Esophagus muscularis mucosa (tissue), 4 donors: ENCODE data around the gene TRIM3. TPM values are rescaled to one million over a fixed set of nuclear protein-coding genes. Genes with fewer than 3 reads are reported as not detected.

Source experiments
- DNase-seq: peaks from one replicate; pipeline ENCODE4 v3.0.0-alpha.2; 2017; ENCODE audit errors: extremely low spot score
- H3K27ac ChIP-seq, 4 donors: fragments of 200-600 bp; sonication (generic); replicated peaks in 1 of 4; 1 replicate in 3 of 4; 2 replicates in 1 of 4; pipeline ENCODE4 v1.5.1; 2016 to 2019; ENCODE audit warnings: mild to moderate bottlenecking in 1 of 4
- H3K27me3 ChIP-seq, 4 donors: fragments of 200-600 bp; sonication (generic); one replicate each; pipeline versions ENCODE4 v1.5.1 to v1.6.0; 2016 to 2019
- H3K36me3 ChIP-seq, 4 donors: fragments of 200-600 bp; sonication (generic); one replicate each; pipeline ENCODE4 v1.5.1; 2016 to 2019
- H3K4me1 ChIP-seq, 4 donors: fragments of 200-600 bp; sonication (generic); one replicate each; pipeline ENCODE4 v1.5.1; 2016 to 2019
- H3K4me3 ChIP-seq, 4 donors: fragments of 200-600 bp; sonication (generic); 1 replicate in 2 of 4; 2 replicates in 2 of 4; pipeline ENCODE4 v1.5.1; 2016 to 2019; ENCODE audit warnings: mild to moderate bottlenecking in 4 of 4, moderate library complexity in 1 of 4
- H3K9me3 ChIP-seq, 4 donors: fragments of 200-600 bp; sonication (generic); 1 replicate in 3 of 4; 2 replicates in 1 of 4; pipeline ENCODE4 v1.5.1; 2016 to 2019
- CTCF ChIP-seq, 3 experiments: fragments of 200-600 bp in 2 of 3; fragments of 450-650 bp in 1 of 3; sonication (generic) in 2 of 3; IDR thresholded peaks; one replicate each; pipeline ENCODE4 v1.5.1; 2017 to 2019; ENCODE audit warnings: antibody characterized with exemption in 3 of 3, mild to moderate bottlenecking in 2 of 3, moderate library complexity in 1 of 3
- EP300 ChIP-seq: sonication (generic); formaldehyde crosslinking; IDR thresholded peaks from one replicate; pipeline ENCODE4 v1.6.1; 2017; ENCODE audit warnings: antibody characterized with exemption
- POLR2A ChIP-seq: fragments of 450-650 bp; IDR thresholded peaks from one replicate; pipeline ENCODE4 v1.6.1; 2017; ENCODE audit warnings: antibody characterized with exemption, moderate library complexity, mild to moderate bottlenecking, low read depth
- POLR2AphosphoS5 ChIP-seq, 2 donors: sonication (generic); formaldehyde crosslinking; IDR thresholded peaks; one replicate each; pipeline ENCODE4 v1.6.1; 2017; ENCODE audit warnings: antibody characterized with exemption in 2 of 2
- WGBS: methylation state at CpG from one replicate; pipeline ENCODE4 v1.1.5; 2018; 5-methylcytosine and 5-hydroxymethylcytosine counted together
- intact Hi-C: fragments of 100-400 bp; cut with DNase I; formaldehyde crosslinking; loops from one replicate; pipeline ENCODE4 v1.15.1; 2023
- total RNA-seq, 4 donors: library from RNA; depleted of rRNA; stranded (reverse); fragments of >200 nt; gene quantifications; one replicate each; pipeline versions ENCODE4 v1.1.0 to v1.2.1, GENCODE V29; 2016

Gene TRIM3
- total RNA-seq, 4 donors from 2014 or later: 26.6 to 47.6 (median 35.3) TPM

DNA sequence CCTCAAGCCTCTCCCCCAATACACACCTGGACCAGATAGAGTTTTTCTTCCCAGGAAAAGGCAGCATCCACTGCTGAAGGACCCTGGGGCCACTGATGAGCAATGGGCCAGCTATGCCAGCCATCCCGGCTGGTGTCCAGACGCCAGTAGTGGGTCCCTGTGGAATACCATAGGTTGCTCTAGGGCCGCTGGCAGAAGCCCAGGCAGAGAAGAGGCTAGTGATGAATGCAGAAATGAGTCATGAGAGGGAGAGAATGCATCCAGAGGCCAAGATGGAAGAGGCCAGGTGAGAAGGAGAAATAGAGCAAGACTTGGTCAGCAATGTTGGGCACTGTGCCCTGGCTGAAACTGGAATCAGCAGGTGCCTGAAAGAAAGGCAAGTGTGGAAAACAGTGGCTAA lies 41.9 kb downstream of the TRIM3 start:
- Histone ChIP-seq H3K27ac (no peak overlapping the region), H3K36me3 (no peaks in the 10 kb centered on the region), H3K9me3 (no peaks in the 10 kb centered on the region), H3K4me3 (no peak overlapping the region), H3K27me3 (no peaks in the 10 kb centered on the region), H3K4me1 (no peaks in the 10 kb centered on the region)
- intact Hi-C loops: no loop called here
- WGBS: 80% methylated on average over 3 of the region's 3 CpGs
- no peak for DNase-seq
- TF ChIP-seq EP300 (no peak), POLR2AphosphoS5 (IDR thresholded peaks at IDR 0.05) (no peak), POLR2A (no peak), CTCF (IDR thresholded peaks at IDR 0.05) (no peak)

GRCh38 chr11:6427516-6427915 lies 46.2 kb downstream of the TRIM3 start:
- intact Hi-C loops: no loop called here

GRCh38 chr11:6420677-6421076 lies 53.1 kb downstream of the TRIM3 start:
- Histone ChIP-seq H3K27me3 (no peaks in the 10 kb centered on the region), H3K4me1 (peaks cover 17 to 38% (median 30%) of the 10 kb centered on the region in 4 donors), H3K27ac (no peak overlapping the region), H3K9me3 (no peaks in the 10 kb centered on the region), H3K36me3 (no peaks in the 10 kb centered on the region), H3K4me3 (no peak overlapping the region)
- intact Hi-C loops: loop anchor here (5.0 kb wide), 1 partner anchor 33 kb away; no protein-coding TSS in a partner anchor
- TF ChIP-seq POLR2AphosphoS5 (IDR thresholded peaks at IDR 0.05): no peak
- TF ChIP-seq CTCF (IDR thresholded peaks at IDR 0.05): no peak
- TF ChIP-seq EP300: no peak
- TF ChIP-seq POLR2A: no peak
- DNase-seq: no peak
- 90% methylated on average over 3 of the region's 3 CpGs for WGBS

More at GRCh38 chr11:6427516-6427915, 46.2 kb downstream of the TRIM3 start:
- Histone ChIP-seq H3K27ac (no peak overlapping the region), H3K4me1 (no peaks in the 10 kb centered on the region), H3K9me3 (no peaks in the 10 kb centered on the region), H3K36me3 (no peaks in the 10 kb centered on the region), H3K4me3 (no peak overlapping the region), H3K27me3 (no peaks in the 10 kb centered on the region)
- TF ChIP-seq CTCF (IDR thresholded peaks at IDR 0.05) (no peak), POLR2AphosphoS5 (IDR thresholded peaks at IDR 0.05) (no peak), EP300 (no peak), POLR2A (no peak)
- no peak for DNase-seq

GRCh38 chr11:6419009-6419631 lies 54.6 kb downstream of the TRIM3 start, which contains the start of gene APBB1:
APBB1 (minus strand) TSS chr11:6419094; CDS start chr11:6411347, 7,747 bp downstream.
- Histone ChIP-seq H3K36me3 (no peaks in the 10 kb centered on the region), H3K27me3 (no peaks in the 10 kb centered on the region), H3K9me3 (no peaks in the 10 kb centered on the region), H3K27ac (peak within 1 kb of the TSS; percentile 92 to 95 (median 94)), H3K4me1 (peaks cover 21 to 53% (median 41%) of the 10 kb centered on the region in 4 donors), H3K4me3 (peak within 1 kb of the TSS; percentile 88 to 92 (median 90))
- peak in 1 of 2 donors; percentile 77 for TF ChIP-seq POLR2AphosphoS5 (IDR thresholded peaks at IDR 0.05)
- peak in 2 of 3 experiments; percentile 16 to 40 for TF ChIP-seq CTCF (IDR thresholded peaks at IDR 0.05)
- peak; percentile 11 for TF ChIP-seq POLR2A
- no peak for TF ChIP-seq EP300
- intact Hi-C loops: no loop called here
- DNase-seq: no peak
- WGBS: 0% methylated on average over 30 of the region's 75 CpGs

DNA sequence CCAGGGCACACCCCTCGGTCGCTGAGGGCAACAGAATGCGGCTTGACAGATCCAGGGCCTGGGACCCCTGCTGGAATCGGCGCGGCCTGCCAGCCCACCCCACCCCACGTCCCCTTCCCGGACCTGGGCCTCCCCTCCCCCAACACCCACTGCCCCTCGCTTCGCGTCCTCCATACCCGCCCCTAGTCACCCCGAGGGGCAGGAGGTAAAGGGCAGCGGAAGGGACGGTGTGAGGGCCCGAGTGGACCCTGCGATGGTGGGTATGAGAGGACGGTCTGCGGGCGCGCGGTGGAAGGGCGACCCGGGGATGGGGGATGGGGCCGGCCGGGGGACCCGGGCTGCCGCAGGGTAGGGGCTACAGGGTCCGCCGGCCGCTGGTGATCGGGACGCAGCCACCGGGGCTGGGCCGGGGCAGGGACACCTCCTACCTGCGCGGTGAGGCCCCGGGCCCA lies 55.2 kb downstream of the TRIM3 start:
- WGBS: no CpG with 5 or more reads among the region's 38 CpGs
- TF ChIP-seq CTCF (IDR thresholded peaks at IDR 0.05) (no peak), POLR2A (no peak), EP300 (no peak), POLR2AphosphoS5 (IDR thresholded peaks at IDR 0.05) (no peak)
- no peak for DNase-seq
- H3K9me3 ChIP-seq: no peaks in the 10 kb centered on the region
- intact Hi-C loops: no loop called here
- H3K4me3 ChIP-seq: peak overlapping the region; percentile 88 to 92 (median 90)
- H3K36me3 ChIP-seq: no peaks in the 10 kb centered on the region
- peak overlapping the region; percentile 92 to 95 (median 94) for H3K27ac ChIP-seq
- no peaks in the 10 kb centered on the region for H3K27me3 ChIP-seq
- peaks cover 21 to 58% (median 45%) of the 10 kb centered on the region in 4 donors for H3K4me1 ChIP-seq
